ENCODE results near the gene DCANP1.

DCANP1 gene

DNA sequence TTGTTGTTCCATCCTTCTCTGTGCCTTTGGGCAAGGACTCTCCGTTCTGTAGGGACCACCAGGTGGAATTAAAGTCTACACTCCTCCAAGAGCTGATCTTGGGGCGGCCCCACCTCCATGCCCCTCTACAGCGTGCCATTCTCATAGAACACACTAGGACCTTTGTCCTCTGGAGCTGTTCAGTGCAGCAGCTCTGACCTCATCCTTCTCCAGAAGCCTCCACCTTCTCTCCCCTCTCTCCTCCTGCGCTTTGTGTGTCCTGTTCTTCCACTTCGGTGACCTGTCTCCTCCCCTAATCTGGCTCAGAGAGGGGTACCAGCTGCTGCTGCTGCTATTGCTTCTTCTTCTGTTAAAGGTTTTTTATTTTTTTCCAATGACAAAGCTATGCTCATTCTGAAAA, 46.3 kb downstream of the DCANP1 start:
- no peak for TF ChIP-seq ZFX (IDR thresholded peaks at IDR 0.05)
- no peak overlapping the region for H3K27ac ChIP-seq

DNA sequence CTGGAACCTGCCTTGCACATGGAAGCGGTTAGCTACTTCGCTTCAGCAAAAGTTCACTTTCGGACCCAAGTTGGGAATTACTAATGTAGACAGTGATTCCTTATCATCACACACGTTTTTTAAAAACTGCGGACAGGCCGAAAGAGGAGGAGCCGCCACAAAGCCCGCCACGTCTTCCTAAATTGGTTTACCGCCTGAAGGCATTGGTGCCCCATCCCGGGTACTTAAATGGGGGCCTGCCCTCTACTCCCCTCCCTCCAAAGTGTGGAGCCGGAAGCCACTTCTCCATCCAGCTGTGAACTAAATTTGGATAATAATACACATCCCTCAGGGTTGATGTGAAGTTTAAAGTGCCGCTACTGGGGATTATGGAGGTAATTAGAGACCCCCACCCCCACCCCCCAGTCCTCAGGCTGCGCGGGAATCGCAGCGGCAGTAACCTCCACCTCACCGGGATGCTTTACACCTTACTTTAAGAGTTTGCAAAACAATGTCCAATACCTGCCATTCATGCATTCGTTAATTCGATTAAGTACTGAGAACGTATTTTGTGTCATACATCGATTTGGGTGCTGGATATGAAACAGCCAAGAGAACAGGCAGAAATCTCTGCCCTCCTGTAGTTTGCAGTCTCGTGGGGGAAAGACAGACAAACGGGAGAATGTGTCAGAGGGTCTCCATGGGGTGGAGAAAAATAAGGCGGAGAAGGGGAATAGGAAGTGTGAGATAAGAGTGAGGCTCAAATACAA, 47.2 kb downstream of the DCANP1 start:
- no peak for TF ChIP-seq ZFX (IDR thresholded peaks at IDR 0.05)
- TF ChIP-seq, protein P1, sequence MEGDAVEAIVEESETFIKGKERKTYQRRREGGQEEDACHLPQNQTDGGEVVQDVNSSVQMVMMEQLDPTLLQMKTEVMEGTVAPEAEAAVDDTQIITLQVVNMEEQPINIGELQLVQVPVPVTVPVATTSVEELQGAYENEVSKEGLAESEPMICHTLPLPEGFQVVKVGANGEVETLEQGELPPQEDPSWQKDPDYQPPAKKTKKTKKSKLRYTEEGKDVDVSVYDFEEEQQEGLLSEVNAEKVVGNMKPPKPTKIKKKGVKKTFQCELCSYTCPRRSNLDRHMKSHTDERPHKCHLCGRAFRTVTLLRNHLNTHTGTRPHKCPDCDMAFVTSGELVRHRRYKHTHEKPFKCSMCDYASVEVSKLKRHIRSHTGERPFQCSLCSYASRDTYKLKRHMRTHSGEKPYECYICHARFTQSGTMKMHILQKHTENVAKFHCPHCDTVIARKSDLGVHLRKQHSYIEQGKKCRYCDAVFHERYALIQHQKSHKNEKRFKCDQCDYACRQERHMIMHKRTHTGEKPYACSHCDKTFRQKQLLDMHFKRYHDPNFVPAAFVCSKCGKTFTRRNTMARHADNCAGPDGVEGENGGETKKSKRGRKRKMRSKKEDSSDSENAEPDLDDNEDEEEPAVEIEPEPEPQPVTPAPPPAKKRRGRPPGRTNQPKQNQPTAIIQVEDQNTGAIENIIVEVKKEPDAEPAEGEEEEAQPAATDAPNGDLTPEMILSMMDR (conservative IDR thresholded peaks at IDR 0.05): no peak
- H3K27ac ChIP-seq: peak overlapping the region; percentile 99

DNA sequence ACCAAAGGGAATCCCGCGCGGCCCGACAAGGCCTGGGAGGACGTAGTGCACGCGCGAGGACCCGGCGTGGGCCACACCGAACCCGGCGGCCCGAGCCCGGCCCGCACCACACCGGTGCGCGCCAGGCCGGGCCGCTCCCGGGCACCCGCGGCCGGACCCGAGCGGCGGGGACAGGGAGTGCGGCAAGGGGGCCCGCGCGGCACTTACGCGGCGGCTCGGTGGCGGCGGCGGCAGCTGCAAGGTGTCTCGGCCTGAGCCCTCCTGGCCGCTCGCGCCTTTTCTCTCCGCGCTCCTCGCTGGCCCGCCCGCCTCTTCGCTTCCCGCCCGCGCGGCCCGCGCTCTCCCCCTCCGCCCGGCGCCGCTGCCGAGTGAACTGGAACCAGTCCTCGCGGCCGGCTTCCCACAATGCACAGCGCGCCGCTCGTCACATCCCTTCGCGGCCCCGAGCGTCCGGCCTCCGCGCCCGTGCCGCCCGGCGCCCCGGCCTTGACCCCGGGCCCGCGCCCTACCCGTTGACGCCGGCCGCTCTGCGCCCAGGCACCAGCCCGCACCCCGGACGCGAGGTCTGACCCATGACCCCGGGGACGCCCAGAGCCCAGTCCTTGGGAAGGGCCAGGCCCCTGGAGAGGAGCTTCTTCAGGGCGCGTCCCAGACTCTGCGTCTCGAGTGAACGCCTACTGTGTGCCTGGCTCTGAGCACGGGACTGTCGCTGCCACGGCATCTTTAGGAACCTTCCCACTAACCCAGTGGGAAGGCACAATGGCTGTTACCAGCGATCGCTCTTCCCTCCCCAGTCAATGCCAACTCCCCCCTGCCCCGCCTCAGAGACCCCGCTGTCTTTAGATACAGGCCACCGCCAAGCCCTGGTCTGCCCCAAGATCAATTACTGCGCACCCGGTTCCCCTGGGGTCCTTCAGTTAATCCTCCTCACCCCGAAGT, 48.0 kb downstream of the DCANP1 start, which contains the start of gene MACROH2A1:
TSS of gene MACROH2A1 (minus strand) at position 377 of the 939 bp plus-strand sequence. CDS start 10,138 bp downstream, outside the sequence.
- peak within 1 kb of the TSS; percentile 99 for H3K27ac ChIP-seq
- peak; percentile 99 for TF ChIP-seq ZFX (IDR thresholded peaks at IDR 0.05)
- TF ChIP-seq, protein P1 (conservative IDR thresholded peaks at IDR 0.05): no peak

DNA sequence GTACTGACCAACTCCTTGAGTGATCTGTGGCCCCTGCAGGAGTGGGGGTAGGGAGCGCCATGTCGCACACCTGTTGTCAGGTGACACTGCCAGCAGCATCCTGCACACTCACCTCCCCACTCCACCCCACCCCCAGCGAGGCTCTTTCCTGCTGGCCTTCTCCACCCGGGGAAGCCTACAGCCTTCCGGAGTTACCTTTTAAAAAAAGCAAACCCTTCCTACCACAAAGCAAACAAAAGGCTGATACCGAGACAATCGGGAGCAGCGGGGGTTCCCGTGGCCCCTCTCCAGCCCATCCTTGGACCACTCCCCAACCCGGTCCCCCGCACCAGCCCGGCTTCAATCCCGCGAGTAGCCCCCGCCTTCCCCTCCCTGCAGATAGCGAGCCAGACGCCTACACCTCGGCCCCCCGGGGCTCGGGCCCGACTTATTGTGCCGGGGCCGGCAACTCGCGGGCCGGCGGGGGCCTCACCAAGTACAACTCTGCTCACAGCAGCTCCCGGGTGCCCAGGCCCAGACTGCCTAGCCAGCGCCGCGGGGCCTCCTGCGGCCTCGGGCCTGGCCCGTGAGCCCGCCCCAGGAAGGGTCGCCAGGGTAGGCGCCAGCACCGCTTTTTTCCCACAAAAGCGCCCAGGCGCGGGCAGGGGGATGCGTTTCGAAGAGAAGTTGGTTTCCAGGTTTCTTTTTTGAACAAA, 48.8 kb downstream of the DCANP1 start:
- no peak for TF ChIP-seq ZFX (IDR thresholded peaks at IDR 0.05)
- TF ChIP-seq, protein P1 (conservative IDR thresholded peaks at IDR 0.05): no peak
- H3K27ac ChIP-seq: peak overlapping the region; percentile 99

DNA sequence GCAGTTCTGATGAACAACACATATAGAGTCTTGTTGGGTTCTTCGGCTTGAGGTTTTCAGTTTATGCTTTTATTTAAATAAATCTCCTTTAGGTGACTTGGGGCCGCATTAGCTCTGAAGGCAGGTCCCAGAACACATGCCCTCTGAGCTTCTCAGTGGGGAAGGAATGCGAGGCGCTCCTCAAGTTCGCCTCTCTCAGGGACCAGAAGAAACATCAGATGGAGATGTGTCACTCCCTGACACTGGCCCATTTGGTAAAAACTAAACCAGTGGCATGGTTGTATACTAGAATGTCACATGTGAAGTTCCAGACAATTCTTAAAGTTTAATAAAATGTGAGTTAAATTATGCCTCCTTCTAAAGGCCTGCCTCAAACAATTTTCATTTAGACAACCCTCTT, 50.1 kb downstream of the DCANP1 start:
- TF ChIP-seq, protein P1 (conservative IDR thresholded peaks at IDR 0.05): no peak
- TF ChIP-seq ZFX (IDR thresholded peaks at IDR 0.05): no peak
- H3K27ac ChIP-seq: peak overlapping the region; percentile 15

DNA sequence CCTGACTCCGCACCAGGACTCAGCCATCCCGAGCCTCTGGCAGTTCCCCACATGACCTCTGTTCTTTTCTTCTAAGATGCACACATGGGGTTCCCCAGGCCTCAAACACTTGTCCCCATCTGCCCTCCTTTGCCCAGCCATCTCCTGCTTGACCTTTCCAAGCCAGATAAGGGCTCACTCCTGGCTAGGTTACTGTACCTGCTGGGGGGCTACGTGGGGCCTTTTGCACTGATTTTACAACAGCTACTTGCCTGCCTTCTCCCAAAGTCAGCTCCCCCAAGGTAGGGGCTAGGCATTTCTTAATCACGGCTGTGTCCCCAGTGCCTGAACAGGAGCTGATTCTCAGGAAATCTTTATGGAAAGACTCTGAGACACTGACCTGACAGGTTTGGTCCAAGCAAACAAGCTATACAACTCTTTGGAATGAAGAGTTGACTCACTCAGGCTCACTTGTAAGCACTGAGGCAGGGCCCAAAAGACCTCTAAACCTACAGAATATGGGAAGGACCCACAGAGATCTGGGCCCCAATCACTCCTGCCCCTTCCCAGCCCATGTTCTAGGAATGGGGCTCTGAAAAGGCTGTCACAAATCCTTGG, 50.6 kb downstream of the DCANP1 start:
- TF ChIP-seq ZFX (IDR thresholded peaks at IDR 0.05): no peak
- TF ChIP-seq, protein P1 (conservative IDR thresholded peaks at IDR 0.05): no peak
- H3K27ac ChIP-seq: peak overlapping the region; percentile 15

DNA sequence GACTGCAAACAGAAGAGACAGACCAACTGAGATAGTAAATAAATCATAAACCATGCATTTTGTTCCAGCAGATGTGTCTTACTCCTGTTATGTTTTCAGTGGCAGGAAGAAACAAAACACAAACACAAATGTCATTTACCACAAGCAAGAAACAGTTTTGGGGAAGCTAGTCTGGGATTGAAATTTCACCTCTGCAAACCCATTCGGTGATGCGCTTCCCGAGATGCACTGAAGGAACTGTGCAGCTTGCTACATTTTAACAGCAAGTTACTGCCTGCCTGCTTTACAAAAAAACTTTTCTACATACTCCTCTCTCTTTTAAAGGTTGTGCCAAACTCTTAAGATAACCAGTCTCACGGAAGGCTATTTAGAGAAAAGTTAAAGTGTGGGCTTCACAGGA, 51.3 kb downstream of the DCANP1 start:
- H3K27ac ChIP-seq: no peak overlapping the region

More for the DNA sequence above, 51.3 kb downstream of the DCANP1 start:
- no peak for TF ChIP-seq ZFX (IDR thresholded peaks at IDR 0.05)
- TF ChIP-seq, protein P1 (conservative IDR thresholded peaks at IDR 0.05): no peak

All from C4-2B (cell line).